HepG2 (cell line): ENCODE measurements around the gene TYMS. TPM values are rescaled to one million over a fixed set of nuclear protein-coding genes. Genes with fewer than 3 reads are reported as not detected.

Experiments
- ATAC-seq: fragments of 200-7000 bp; cut with Tn5 transposase; 3 replicates; pipeline ENCODE4 v1.9.1; 2020; ENCODE audit warnings: mild to moderate bottlenecking, moderate library complexity
- BruUV-seq: library from RNA; stranded (reverse); fragments of 400-500 nt; replicated peaks from 2 replicates; lab custom pipeline; 2021; lab: Mats Ljungman, UMichigan
- CTCF ChIA-PET: fragments of 300-600 bp; formaldehyde crosslinking; extraction: SDS; loops from one replicate; lab custom pipeline; 2021; ENCODE audit warnings: low total read pairs, inconsistent platforms, low intra/inter-chr PET ratio; lab: Yijun Ruan, JAX
- POLR2A ChIA-PET: fragments of 350-600 bp; sonication (Branson Sonifier 250); formaldehyde crosslinking; loops from one replicate; lab custom pipeline; 2020; ENCODE audit warnings: antibody characterized with exemption, inconsistent platforms; lab: Yijun Ruan, JAX
- DNase-seq: peaks from one replicate; pipeline ENCODE4 v3.0.0-alpha.2; 2015; ENCODE audit warnings: low spot score
- FAIRE-seq: peaks from 3 replicates; lab custom pipeline; 2011; peaks lifted over from hg19 to GRCh38; lab: Jason Lieb, UNC
- H2AFZ ChIP-seq: one replicate; pipeline ENCODE4 v1.6.1; 2011; ENCODE audit warnings: low read length, inconsistent platforms
- H3K27ac ChIP-seq: fragments of 300-600 bp; 3 replicates; pipeline ENCODE4 v1.8.0; 2011; ENCODE audit warnings: mixed run types, mild to moderate bottlenecking, mixed read lengths, low read length, inconsistent platforms; ENCODE audit not compliant: insufficient read depth; ENCODE audit errors: extremely low read length
- H3K27me3 ChIP-seq, 2 experiments: fragments of 200-600 bp in 1 of 2; 2 replicates in 1 of 2; 3 replicates in 1 of 2; pipeline versions ENCODE4 v1.6.0 to v1.8.0; 2011; ENCODE audit warnings: low read length in 2 of 2, mild to moderate bottlenecking in 2 of 2, moderate library complexity in 2 of 2, inconsistent platforms in 1 of 2; ENCODE audit not compliant: insufficient read depth in 2 of 2, control insufficient read depth in 1 of 2
- H3K36me3 ChIP-seq, 2 experiments: fragments of 200-600 bp in 1 of 2; replicated peaks in 1 of 2; 2 replicates in 1 of 2; 3 replicates in 1 of 2; pipeline versions ENCODE4 v1.5.1 to v1.8.0; 2011; ENCODE audit warnings: low read length in 2 of 2, inconsistent platforms in 1 of 2; ENCODE audit not compliant: insufficient read depth in 2 of 2, control insufficient read depth in 1 of 2
- H3K4me1 ChIP-seq: 2 replicates; pipeline ENCODE4 v1.5.1; 2012; ENCODE audit warnings: low read length, inconsistent platforms; ENCODE audit not compliant: insufficient read depth
- H3K4me2 ChIP-seq: 2 replicates; pipeline ENCODE4 v1.6.0; 2011; ENCODE audit warnings: low read depth, low read length, inconsistent platforms
- H3K4me3 ChIP-seq, 3 experiments: fragments of 200-600 bp in 1 of 3; sonication (generic), shearing (Covaris generic) in 1 of 3; replicated peaks in 1 of 3; 2 replicates each; pipeline ENCODE4 v1.5.1; 2011 to 2016; ENCODE audit warnings: low read length in 3 of 3, inconsistent platforms in 2 of 3, low read depth in 2 of 3, mild to moderate bottlenecking in 2 of 3, control low read depth in 1 of 3, mixed read lengths in 1 of 3; ENCODE audit not compliant: insufficient read depth in 1 of 3
- H3K79me2 ChIP-seq: one replicate; pipeline ENCODE4 v1.6.1; 2011; ENCODE audit warnings: low read length, inconsistent platforms; ENCODE audit not compliant: insufficient read depth
- H3K9ac ChIP-seq: 2 replicates; pipeline ENCODE4 v1.6.0; 2011; ENCODE audit warnings: mild to moderate bottlenecking, low read depth, low read length, inconsistent platforms; ENCODE audit not compliant: insufficient read depth
- H3K9me3 ChIP-seq: 2 replicates; pipeline ENCODE4 v1.5.1; 2012; ENCODE audit warnings: mild to moderate bottlenecking, low read length
- H4K20me1 ChIP-seq: 2 replicates; pipeline ENCODE4 v1.6.0; 2011; ENCODE audit warnings: inconsistent platforms, mild to moderate bottlenecking, low read length, moderate library complexity; ENCODE audit not compliant: insufficient read depth
- ATF6 ChIP-seq: sonication (generic); formaldehyde crosslinking; conservative IDR thresholded peaks from 2 replicates; pipeline ENCODE4 v1.4.0; 2020; ENCODE audit warnings: missing genetic modification reagents
- TBP ChIP-seq: sonication (generic); formaldehyde crosslinking; IDR thresholded peaks from 2 replicates; pipeline ENCODE4 v1.5.0; 2020; ENCODE audit warnings: missing genetic modification reagents
- TBX3 ChIP-seq: fragments of 450-650 bp; IDR thresholded peaks from 2 replicates; pipeline ENCODE4 v1.6.1; 2017; ENCODE audit warnings: antibody characterized with exemption, mild to moderate bottlenecking, inconsistent platforms, borderline replicate concordance
- ZBTB38 ChIP-seq: sonication (generic); formaldehyde crosslinking; IDR thresholded peaks from 2 replicates; pipeline ENCODE4 v1.5.1; 2020; ENCODE audit warnings: mild to moderate bottlenecking, missing genetic modification reagents
- ZMAT3 ChIP-seq: sonication (generic); formaldehyde crosslinking; conservative IDR thresholded peaks from 2 replicates; pipeline ENCODE4 v1.7.0; 2021; ENCODE audit warnings: missing genetic modification reagents
- ZMYM3 ChIP-seq: sonication (generic); formaldehyde crosslinking; IDR thresholded peaks from 2 replicates; pipeline ENCODE4 v1.5.1; 2020; ENCODE audit warnings: mild to moderate bottlenecking, missing genetic modification reagents
- ZNF800 ChIP-seq: sonication (generic); formaldehyde crosslinking; IDR thresholded peaks from 2 replicates; pipeline ENCODE4 v1.4.0; 2020; ENCODE audit warnings: missing genetic modification reagents
- WGBS: methylation state at CpG from one replicate; pipeline ENCODE4 v1.1.6; 2017; ENCODE audit warnings: low lambda C conversion rate; 5-methylcytosine and 5-hydroxymethylcytosine counted together
- in situ Hi-C: cut with HindIII; loops from 2 replicates; pipeline ENCODE4 v1.10.0; 2017; ENCODE audit warnings: low pct_unique_long_range_greater_than_20kb; ENCODE audit not compliant: extremely low pct_ligation_motif_present
- intact Hi-C: fragments of 100-400 bp; cut with micrococcal nuclease; formaldehyde crosslinking; loops from one replicate; pipeline ENCODE4 v1.10.0; 2022; ENCODE audit not compliant: unreplicated experiment
- polyA plus RNA-seq, 8 experiments: library from polyadenylated mRNA; depleted of rRNA in 3 of 8; stranded (reverse) in 7 of 8; unstranded in 1 of 8; fragments of >200 nt; fragmentation: Illumina TruSeq in 4 of 8; extraction: Trizol in 4 of 8; gene quantifications; 2 replicates each; pipeline versions ENCODE4 v1.2.1 to v1.2.3, GENCODE V29; 2011 to 2016; ENCODE audit warnings: low read depth in 4 of 8, missing spikeins in 1 of 8, mixed read lengths in 1 of 8; ENCODE audit not compliant: insufficient read depth in 1 of 8
- total RNA-seq, 5 experiments: library from RNA; depleted of rRNA; stranded (reverse); fragments of >200 nt; fragmentation: Illumina TruSeq; extraction: Trizol; gene quantifications; 2 replicates each; pipeline ENCODE4 v1.2.3, GENCODE V29; 2016; ENCODE audit warnings: low read depth in 1 of 5

Gene TYMS
- total and polyA plus RNA-seq, 2 of the 13 experiments (the other 11 are each of a cell fraction or from before 2014, with no cell fraction given) = 80.1 to 106 TPM

DNA sequence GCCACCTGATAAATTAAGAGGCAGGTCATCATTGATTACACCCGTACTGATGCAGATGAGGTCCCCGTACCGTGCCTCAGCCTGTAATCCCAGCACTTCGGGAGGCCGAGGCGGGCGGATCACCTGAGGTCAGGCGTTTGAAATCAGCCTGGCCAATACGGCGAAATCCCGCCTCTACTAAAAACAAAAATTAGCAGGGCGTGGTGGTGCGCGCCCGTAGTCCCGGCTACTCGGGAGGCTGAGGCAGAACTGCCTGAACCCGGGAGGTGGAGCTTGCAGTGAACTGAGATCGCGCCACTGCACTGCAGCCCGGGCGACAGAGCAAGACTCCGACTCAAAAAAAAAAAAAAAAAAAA, 55.7 kb downstream of the TYMS start:
- DNase-seq = no peak
- in situ Hi-C loops (no loop called here), intact Hi-C loops (no loop called here)

GRCh38 chr18:715626-716025, 58.2 kb downstream of the TYMS start:
- H3K36me3 ChIP-seq = no peaks in the 10 kb centered on the region
- POLR2A ChIA-PET = no interaction called here

More for the DNA sequence above, 55.7 kb downstream of the TYMS start:
- Histone ChIP-seq H3K4me2 (peak overlapping the region; percentile 50; the same call in 1 of the 2 replicates), H3K27me3 (no peaks in the 10 kb centered on the region), H3K4me3 (peak overlapping the region in 1 of 3 experiments; percentile 59; a peak in 1 of 6 replicates), H3K36me3 (peaks cover 0 to 10% of the 10 kb centered on the region in 2 experiments; a peak in 3 of 5 replicates), H2AFZ (no peak overlapping the region), H3K79me2 (peaks cover 31% of the 10 kb centered on the region), H3K9ac (no peak overlapping the region), H3K27ac (peak overlapping the region; percentile 50), H3K9me3 (no peaks in the 10 kb centered on the region), H4K20me1 (no peaks in the 10 kb centered on the region), H3K4me1 (peaks cover 36% of the 10 kb centered on the region)
- BruUV-seq = no TSS peak
- FAIRE-seq = no peak
- ChIA-PET POLR2A (interaction anchor here (0.6 to 2.1 kb wide), 10 partner anchors 10 to 127 kb away, joined by 3 to 33 read pairs (median 4); partner anchors contain the start of gene TYMS), CTCF (interaction anchor here (1.1 to 1.6 kb wide), 4 partner anchors 17 to 119 kb away, joined by 3 to 4 read pairs (median 3); no protein-coding TSS in a partner anchor)
- TF ChIP-seq TBX3 (no peak), ZBTB38 (CRISPR knock-in tag) (0 out of 2 replicates have a peak, but pooled peaks have one; percentile 45), ZMYM3 (0 out of 2 replicates have a peak, but pooled peaks have one; percentile 7), ZMAT3 (no peak), TBP (no peak), ZNF800 (CRISPR knock-in tag) (no peak)
- WGBS = 93% methylated on average over 13 of the region's 23 CpGs
- no peak; the same call in 2 of the 3 replicates for ATAC-seq

More at GRCh38 chr18:715626-716025, 58.2 kb downstream of the TYMS start:
- CTCF ChIA-PET = no interaction called here
- intact Hi-C loops = no loop called here
- H3K9me3 ChIP-seq = no peaks in the 10 kb centered on the region
- in situ Hi-C loops = no loop called here
- no peak for TF ChIP-seq ATF6 (CRISPR knock-in tag)
- H3K4me1 ChIP-seq = peaks cover 26% of the 10 kb centered on the region
- no peak for FAIRE-seq
- H4K20me1 ChIP-seq = no peaks in the 10 kb centered on the region
- no TSS peak for BruUV-seq
- H3K27ac ChIP-seq = no peak overlapping the region
- H3K4me3 ChIP-seq = no peak overlapping the region
- H2AFZ ChIP-seq = no peak overlapping the region
- no peak overlapping the region for H3K9ac ChIP-seq
- no peaks in the 10 kb centered on the region for H3K27me3 ChIP-seq
- H3K4me2 ChIP-seq = no peak overlapping the region
- peaks cover 12% of the 10 kb centered on the region for H3K79me2 ChIP-seq
- 94% methylated on average over 1 of the region's 1 CpG for WGBS
- ATAC-seq = no peak
- no peak for DNase-seq
